ENCODE data around the gene LGI4.
A peak's percentile ranks its signal among the peaks of the same experiment; 100 is the strongest.

LGI4 gene

DNA sequence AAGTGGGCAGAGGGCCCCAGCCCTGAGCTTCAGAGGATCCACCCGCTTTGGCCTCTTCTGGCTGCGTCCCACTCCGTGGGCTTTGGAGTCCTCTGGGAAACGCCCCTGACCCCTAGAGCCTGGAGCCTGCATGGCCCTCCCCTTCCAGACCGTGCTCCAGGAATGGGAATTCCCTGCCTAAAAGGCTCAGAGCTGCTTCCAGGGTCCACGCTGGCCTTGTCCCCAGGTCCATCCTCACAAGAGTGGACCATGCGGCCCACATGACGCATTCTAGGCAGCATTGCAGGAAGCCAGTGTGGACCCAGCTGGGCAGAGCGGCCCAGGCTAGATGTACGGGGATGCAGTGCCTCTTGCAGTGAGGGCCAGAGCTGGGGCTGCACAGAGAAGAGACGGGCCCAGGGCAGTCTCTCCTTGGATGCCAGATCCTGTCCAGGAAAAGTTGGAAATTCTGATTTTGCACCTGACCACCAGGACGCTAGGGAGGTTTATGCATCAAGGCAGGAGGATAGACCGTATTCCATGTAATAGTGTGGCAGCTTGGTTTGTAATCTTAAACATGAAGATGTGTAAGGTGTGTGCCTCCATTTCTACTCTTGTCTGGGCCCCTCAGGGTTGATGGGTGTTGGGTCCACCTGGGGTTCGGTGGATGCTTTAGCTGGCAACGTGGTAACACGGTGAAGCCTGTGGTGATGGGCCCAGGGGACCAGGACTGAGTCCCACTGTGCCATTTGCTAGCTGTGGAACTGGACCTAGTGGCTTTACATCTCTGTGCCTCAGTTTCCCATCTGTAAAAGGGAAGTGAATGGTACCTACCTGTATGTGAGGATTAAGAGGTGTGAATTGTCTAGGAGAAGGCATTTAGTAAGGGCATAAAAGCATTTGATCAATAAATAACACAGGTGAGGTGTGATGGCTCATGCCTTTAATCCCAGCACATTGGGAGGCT lies 34.0 kb downstream of the LGI4 start:
- no peaks in the 10 kb centered on the region for H3K4me1 ChIP-seq (ENCODE audit: control insufficient read depth, insufficient read depth, low read length)
- no peaks in the 10 kb centered on the region for H3K9me3 ChIP-seq (ENCODE audit: control insufficient read depth, insufficient read depth, low read length)
- H3K27ac ChIP-seq (ENCODE audit: low read depth, low read length): no peak overlapping the region
- no peak overlapping the region for H3K4me3 ChIP-seq (ENCODE audit: low read depth, low read length)
- no peak overlapping the region for H3K9ac ChIP-seq (ENCODE audit: low read depth, low read length)
- H3K36me3 ChIP-seq (ENCODE audit: control insufficient read depth, insufficient read depth, low read length): no peaks in the 10 kb centered on the region
- H3K27me3 ChIP-seq (ENCODE audit: control insufficient read depth, insufficient read depth, low read length): no peaks in the 10 kb centered on the region

GRCh38 chr19:35099897-35100275 lies 35.0 kb downstream of the LGI4 start:
- Histone ChIP-seq H3K4me1 (ENCODE audit: control insufficient read depth, insufficient read depth, low read length) (no peaks in the 10 kb centered on the region), H3K27me3 (ENCODE audit: control insufficient read depth, insufficient read depth, low read length) (no peaks in the 10 kb centered on the region), H3K36me3 (ENCODE audit: control insufficient read depth, insufficient read depth, low read length) (no peaks in the 10 kb centered on the region), H3K9ac (ENCODE audit: low read depth, low read length) (no peak overlapping the region), H3K4me3 (ENCODE audit: low read depth, low read length) (no peak overlapping the region), H3K9me3 (ENCODE audit: control insufficient read depth, insufficient read depth, low read length) (no peaks in the 10 kb centered on the region), H3K27ac (ENCODE audit: low read depth, low read length) (no peak overlapping the region)

DNA sequence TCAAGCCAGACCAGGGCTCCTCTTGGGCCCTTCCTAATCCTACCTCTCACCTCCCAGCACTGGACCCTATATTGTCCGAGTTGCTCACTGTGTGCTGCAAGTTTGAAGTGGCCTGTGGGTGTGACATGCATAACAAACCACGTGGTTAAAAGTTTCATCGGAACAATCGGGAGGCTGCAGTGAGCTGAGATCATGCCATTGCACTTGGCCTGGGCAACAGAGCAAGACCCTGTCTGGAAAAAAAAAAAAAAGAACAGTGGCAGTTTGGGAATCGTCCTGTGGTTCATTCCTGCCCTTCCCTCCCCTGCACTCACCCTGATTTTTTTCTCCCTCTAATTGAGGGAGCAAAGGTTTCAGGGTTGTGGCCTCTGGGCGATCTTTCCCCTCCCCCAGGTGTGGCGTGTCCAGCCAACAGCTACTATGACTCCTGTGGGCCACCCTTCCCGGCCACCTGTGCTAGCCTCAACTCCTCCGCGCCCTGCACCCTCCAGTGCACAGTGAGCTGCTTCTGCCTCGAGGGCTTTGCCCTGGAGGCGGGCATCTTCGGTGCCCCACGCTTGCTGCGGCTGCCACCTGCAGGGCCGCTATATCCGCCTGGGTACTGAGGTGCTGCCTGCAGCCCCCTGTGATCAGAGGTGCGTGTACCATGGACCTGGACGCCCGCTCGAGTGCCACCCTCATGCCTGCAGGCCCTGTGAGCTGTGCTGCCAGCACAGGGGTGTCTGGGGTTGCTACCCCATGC lies 35.5 kb downstream of the LGI4 start:
- Histone ChIP-seq H3K9ac (ENCODE audit: low read depth, low read length) (no peak overlapping the region), H3K27me3 (ENCODE audit: control insufficient read depth, insufficient read depth, low read length) (no peaks in the 10 kb centered on the region), H3K27ac (ENCODE audit: low read depth, low read length) (no peak overlapping the region), H3K4me3 (ENCODE audit: low read depth, low read length) (no peak overlapping the region), H3K9me3 (ENCODE audit: control insufficient read depth, insufficient read depth, low read length) (no peaks in the 10 kb centered on the region), H3K36me3 (ENCODE audit: control insufficient read depth, insufficient read depth, low read length) (no peaks in the 10 kb centered on the region), H3K4me1 (ENCODE audit: control insufficient read depth, insufficient read depth, low read length) (no peaks in the 10 kb centered on the region)

DNA sequence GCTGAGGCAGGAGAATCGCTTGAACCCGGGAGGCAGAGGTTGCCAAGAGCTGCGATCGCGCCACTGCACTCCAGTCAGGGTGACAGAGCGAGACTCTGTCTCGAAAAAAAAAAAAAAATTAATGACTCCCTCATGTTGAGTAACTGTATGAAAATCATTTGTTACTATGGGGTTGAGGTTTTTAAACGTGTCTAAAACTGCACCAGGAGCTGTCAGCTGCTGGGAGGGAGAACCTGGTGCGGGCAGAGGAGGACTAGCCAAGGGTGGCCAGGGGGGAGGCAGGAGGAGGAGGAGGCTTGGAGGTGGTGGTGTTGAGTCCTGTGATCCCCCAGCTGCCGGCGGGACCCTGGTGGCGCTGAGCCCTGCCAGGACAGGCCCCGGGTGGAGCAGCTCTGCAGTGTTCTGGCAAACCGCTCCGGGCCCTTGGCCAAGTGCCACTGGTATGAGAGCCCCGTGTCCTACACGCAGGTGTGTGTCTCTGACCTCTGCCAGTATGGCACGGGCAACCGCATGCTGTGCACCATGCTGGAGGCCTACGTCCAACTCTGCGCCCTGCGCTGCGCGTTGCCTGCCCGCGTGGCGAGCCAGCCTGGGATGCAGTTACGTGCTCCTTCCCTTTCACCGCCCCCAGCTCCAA lies 36.3 kb downstream of the LGI4 start:
- no peak overlapping the region for H3K4me3 ChIP-seq (ENCODE audit: low read depth, low read length)
- no peaks in the 10 kb centered on the region for H3K9me3 ChIP-seq (ENCODE audit: control insufficient read depth, insufficient read depth, low read length)
- H3K9ac ChIP-seq (ENCODE audit: low read depth, low read length): no peak overlapping the region

DNA sequence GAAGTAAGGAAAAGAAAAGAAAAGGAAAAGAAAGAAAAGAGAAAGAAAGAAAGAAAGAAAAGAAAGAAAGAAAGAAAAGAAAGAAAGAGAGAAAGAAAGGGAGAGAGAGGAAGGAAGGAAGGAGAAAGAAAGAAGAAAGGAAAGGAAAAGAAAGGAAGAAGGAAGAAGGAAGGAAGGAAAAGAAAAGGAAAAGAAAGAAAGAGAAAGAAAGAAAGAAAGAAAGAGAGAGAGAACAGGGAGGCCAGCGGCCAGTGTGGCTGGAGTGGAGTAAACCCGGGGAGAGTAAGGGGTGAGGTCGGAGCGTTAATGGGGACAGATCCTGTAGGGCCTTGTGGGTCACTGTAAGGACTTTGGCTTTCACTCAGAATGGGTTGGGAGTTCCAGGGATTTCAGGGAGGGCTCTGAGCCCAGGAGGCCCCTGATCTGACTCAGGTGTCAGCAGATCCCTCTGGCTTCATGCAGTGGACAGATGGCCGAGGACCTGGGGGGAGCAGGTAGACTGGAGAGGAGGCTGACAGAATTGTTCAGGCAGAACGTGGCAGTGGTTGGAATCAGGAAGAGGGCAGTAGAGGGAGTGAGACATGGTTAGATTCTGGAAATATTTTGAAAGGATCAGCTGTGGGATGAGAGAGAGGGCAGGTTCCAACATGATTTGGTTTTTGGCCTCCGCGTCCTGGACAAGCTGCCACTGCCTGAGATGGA lies 39.0 kb downstream of the LGI4 start:
- no peak overlapping the region for H3K27ac ChIP-seq (ENCODE audit: low read depth, low read length)
- no peaks in the 10 kb centered on the region for H3K27me3 ChIP-seq (ENCODE audit: control insufficient read depth, insufficient read depth, low read length)
- H3K4me1 ChIP-seq (ENCODE audit: control insufficient read depth, insufficient read depth, low read length): peaks cover 2% of the 10 kb centered on the region; the same call in 1 of the 2 replicates
- H3K4me3 ChIP-seq (ENCODE audit: low read depth, low read length): no peak overlapping the region
- no peaks in the 10 kb centered on the region for H3K9me3 ChIP-seq (ENCODE audit: control insufficient read depth, insufficient read depth, low read length)
- no peaks in the 10 kb centered on the region for H3K36me3 ChIP-seq (ENCODE audit: control insufficient read depth, insufficient read depth, low read length)
- no peak overlapping the region for H3K9ac ChIP-seq (ENCODE audit: low read depth, low read length)

More for the DNA sequence above, 36.3 kb downstream of the LGI4 start:
- no peak overlapping the region for H3K27ac ChIP-seq (ENCODE audit: low read depth, low read length)
- H3K27me3 ChIP-seq (ENCODE audit: control insufficient read depth, insufficient read depth, low read length): no peaks in the 10 kb centered on the region
- no peaks in the 10 kb centered on the region for H3K4me1 ChIP-seq (ENCODE audit: control insufficient read depth, insufficient read depth, low read length)
- no peaks in the 10 kb centered on the region for H3K36me3 ChIP-seq (ENCODE audit: control insufficient read depth, insufficient read depth, low read length)

GRCh38 chr19:35094656-35095055 lies 40.2 kb downstream of the LGI4 start:
- no peak overlapping the region for H3K4me3 ChIP-seq (ENCODE audit: low read depth, low read length)
- no peak overlapping the region for H3K9ac ChIP-seq (ENCODE audit: low read depth, low read length)
- no peak overlapping the region for H3K27ac ChIP-seq (ENCODE audit: low read depth, low read length)
- H3K4me1 ChIP-seq (ENCODE audit: control insufficient read depth, insufficient read depth, low read length): peaks cover 10% of the 10 kb centered on the region
- no peaks in the 10 kb centered on the region for H3K36me3 ChIP-seq (ENCODE audit: control insufficient read depth, insufficient read depth, low read length)
- H3K27me3 ChIP-seq (ENCODE audit: control insufficient read depth, insufficient read depth, low read length): no peaks in the 10 kb centered on the region
- no peaks in the 10 kb centered on the region for H3K9me3 ChIP-seq (ENCODE audit: control insufficient read depth, insufficient read depth, low read length)

GRCh38 chr19:35093941-35094647 lies 40.8 kb downstream of the LGI4 start:
- H3K27ac ChIP-seq (ENCODE audit: low read depth, low read length): no peak overlapping the region

DNA sequence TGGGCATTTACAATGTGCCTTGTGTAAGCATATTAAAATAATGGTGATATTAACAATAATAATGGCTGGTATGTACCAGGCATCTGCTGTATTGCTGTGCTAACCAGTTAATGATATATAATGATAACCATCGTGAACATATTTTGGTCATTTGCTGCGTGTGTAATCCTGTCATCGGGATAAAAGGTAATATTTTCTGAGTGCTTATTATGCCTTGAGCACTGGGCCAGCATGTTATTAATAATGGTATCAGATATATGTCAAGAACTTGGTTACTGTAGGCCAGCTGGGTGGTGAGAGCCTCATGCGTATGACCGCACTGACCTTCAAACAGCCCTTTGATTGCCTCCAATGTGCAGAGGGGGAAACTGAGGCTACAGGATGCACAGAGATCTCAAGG lies 41.4 kb downstream of the LGI4 start:
- Histone ChIP-seq H3K9ac (ENCODE audit: low read depth, low read length) (no peak overlapping the region), H3K9me3 (ENCODE audit: control insufficient read depth, insufficient read depth, low read length) (no peaks in the 10 kb centered on the region), H3K36me3 (ENCODE audit: control insufficient read depth, insufficient read depth, low read length) (no peaks in the 10 kb centered on the region), H3K27ac (ENCODE audit: low read depth, low read length) (no peak overlapping the region), H3K4me1 (ENCODE audit: control insufficient read depth, insufficient read depth, low read length) (peaks cover 10% of the 10 kb centered on the region), H3K27me3 (ENCODE audit: control insufficient read depth, insufficient read depth, low read length) (no peaks in the 10 kb centered on the region), H3K4me3 (ENCODE audit: low read depth, low read length) (no peak overlapping the region)

More at GRCh38 chr19:35093941-35094647, 40.8 kb downstream of the LGI4 start:
- Histone ChIP-seq H3K4me1 (ENCODE audit: control insufficient read depth, insufficient read depth, low read length) (peaks cover 10% of the 10 kb centered on the region), H3K27me3 (ENCODE audit: control insufficient read depth, insufficient read depth, low read length) (no peaks in the 10 kb centered on the region), H3K9ac (ENCODE audit: low read depth, low read length) (no peak overlapping the region), H3K9me3 (ENCODE audit: control insufficient read depth, insufficient read depth, low read length) (no peaks in the 10 kb centered on the region), H3K4me3 (ENCODE audit: low read depth, low read length) (no peak overlapping the region), H3K36me3 (ENCODE audit: control insufficient read depth, insufficient read depth, low read length) (no peaks in the 10 kb centered on the region)

DNA sequence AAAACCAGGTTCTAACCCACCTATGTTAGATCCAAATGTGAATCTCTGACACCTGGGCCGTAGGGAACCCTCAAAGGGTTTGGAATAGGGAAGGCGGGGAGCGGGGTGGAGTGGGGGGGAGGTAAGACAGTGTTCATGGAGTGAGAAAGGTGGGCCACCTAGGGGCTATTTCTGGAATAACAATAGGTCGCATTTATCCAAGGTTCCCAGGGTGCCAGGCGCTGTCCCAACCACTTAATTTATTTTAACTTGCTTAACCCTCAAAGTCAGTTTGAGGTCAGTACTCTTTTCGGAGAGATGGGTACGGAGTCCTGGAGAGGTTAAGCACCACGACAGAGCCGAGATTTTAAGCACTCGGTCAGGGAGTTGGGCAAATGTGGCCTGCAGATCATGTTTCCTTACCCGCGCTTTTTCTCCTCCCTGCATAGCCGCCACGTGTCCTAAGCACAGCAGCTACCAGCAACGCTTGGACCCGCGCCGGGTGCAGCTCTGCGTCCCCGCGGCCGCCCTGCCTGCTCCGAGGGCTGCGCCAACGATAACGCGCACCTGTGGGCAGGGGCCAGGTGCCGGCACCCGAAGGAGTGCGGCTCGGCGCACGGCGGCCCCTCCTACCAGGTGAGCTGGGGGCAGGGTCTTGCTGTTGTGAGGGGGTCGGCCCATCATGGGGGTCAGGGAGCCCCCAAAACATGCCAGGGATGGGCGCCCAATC lies 44.2 kb downstream of the LGI4 start:
- H3K4me3 ChIP-seq (ENCODE audit: low read depth, low read length): peak overlapping the region; percentile 42
- no peak overlapping the region for H3K27ac ChIP-seq (ENCODE audit: low read depth, low read length)
- H3K9ac ChIP-seq (ENCODE audit: low read depth, low read length): peak overlapping the region; percentile 60; the same call in 1 of the 2 replicates
- no peaks in the 10 kb centered on the region for H3K27me3 ChIP-seq (ENCODE audit: control insufficient read depth, insufficient read depth, low read length)
- no peaks in the 10 kb centered on the region for H3K9me3 ChIP-seq (ENCODE audit: control insufficient read depth, insufficient read depth, low read length)
- peaks cover 10% of the 10 kb centered on the region for H3K4me1 ChIP-seq (ENCODE audit: control insufficient read depth, insufficient read depth, low read length)
- H3K36me3 ChIP-seq (ENCODE audit: control insufficient read depth, insufficient read depth, low read length): no peaks in the 10 kb centered on the region

GRCh38 chr19:35090160-35090505 lies 44.7 kb downstream of the LGI4 start:
- Histone ChIP-seq H3K27me3 (ENCODE audit: control insufficient read depth, insufficient read depth, low read length) (no peaks in the 10 kb centered on the region), H3K9ac (ENCODE audit: low read depth, low read length) (no peak overlapping the region), H3K4me3 (ENCODE audit: low read depth, low read length) (no peak overlapping the region)

More at GRCh38 chr19:35090160-35090505, 44.7 kb downstream of the LGI4 start:
- peaks cover 10% of the 10 kb centered on the region for H3K4me1 ChIP-seq (ENCODE audit: control insufficient read depth, insufficient read depth, low read length)
- no peaks in the 10 kb centered on the region for H3K36me3 ChIP-seq (ENCODE audit: control insufficient read depth, insufficient read depth, low read length)
- H3K9me3 ChIP-seq (ENCODE audit: control insufficient read depth, insufficient read depth, low read length): no peaks in the 10 kb centered on the region
- no peak overlapping the region for H3K27ac ChIP-seq (ENCODE audit: low read depth, low read length)
